Colonic mucosa (tissue), 4 donors: ENCODE results near the gene JPH2. TPM values are rescaled to one million over a fixed set of nuclear protein-coding genes. Genes with fewer than 3 reads are reported as not detected.
A peak's percentile ranks its signal among the peaks of the same experiment; 100 is the strongest.
"Not testable (repeated sequence)": the region's sequence is repeated elsewhere in the genome, so short reads cannot be mapped to it uniquely, and the experiment has no call there.

Experiments used
- DNase-seq: peaks from one replicate; pipeline ENCODE4 v3.0.0-alpha.2; 2020
- H3K27ac ChIP-seq: fragments of 200-600 bp; one replicate; pipeline ENCODE4 v1.8.0; 2021
- H3K27me3 ChIP-seq: fragments of 200-600 bp; one replicate; pipeline ENCODE4 v1.8.0; 2021
- H3K36me3 ChIP-seq: fragments of 200-600 bp; one replicate; pipeline ENCODE4 v1.8.0; 2021
- H3K4me1 ChIP-seq: fragments of 200-600 bp; one replicate; pipeline ENCODE4 v1.8.0; 2021; ENCODE audit warnings: mild to moderate bottlenecking
- H3K4me3 ChIP-seq: fragments of 200-600 bp; one replicate; pipeline ENCODE4 v1.8.0; 2021
- H3K9ac ChIP-seq, 2 donors: one replicate each; pipeline ENCODE4 v1.7.0; 2013; ENCODE audit warnings: control low read depth in 2 of 2, low read depth in 2 of 2, low read length in 2 of 2
- H3K9me3 ChIP-seq: fragments of 200-600 bp; one replicate; pipeline ENCODE4 v1.8.0; 2021
- CTCF ChIP-seq: fragments of 200-600 bp; IDR thresholded peaks from one replicate; pipeline ENCODE4 v1.8.0; 2022; ENCODE audit warnings: antibody characterized with exemption, mild to moderate bottlenecking
- intact Hi-C: fragments of 100-400 bp; cut with DNase I; formaldehyde crosslinking; loops from one replicate; pipeline ENCODE4 v1.14.1; 2022
- total RNA-seq, 2 donors: library from RNA; stranded (reverse); fragmentation: NEBNext Ultra II Directional in 1 of 2; extraction: Animal tissue kit (Norgen Biotek cat#: 25700) in 1 of 2; gene quantifications; one replicate each; pipeline ENCODE4 v1.2.1, GENCODE V29; 2021
- donor health status: healthy.
- donor health status: DM: no; HTN: no; CAD: no.
- donor health status: DM: no; HTN: no; CAD: no.

Gene JPH2
- total RNA-seq, result 10 to 100 TPM in 1 of 2 donors, 1 to 10 TPM in 1; 1.3 to 13.8 TPM

- Histone ChIP-seq H3K9me3 (no peaks in the 10 kb centered on the region), H3K4me1 (no peaks in the 10 kb centered on the region), H3K9ac (peak within 1 kb of the TSS; percentile 26 to 66), H3K27me3 (no peaks in the 10 kb centered on the region), H3K27ac (peak within 1 kb of the TSS; percentile 47), H3K4me3 (peak within 1 kb of the TSS; percentile 35), H3K36me3 (no peaks in the 10 kb centered on the region)
- TF ChIP-seq CTCF, result no peak
- intact Hi-C loops, result loop anchor here (10.0 kb wide), 1 partner anchor 432 kb away; no protein-coding TSS in a partner anchor
- peak; percentile 64 for DNase-seq
Observed at GRCh38 chr20:44187054-44187771, at the start of gene JPH2. Gene JPH2, minus strand, starts transcription at chr20:44187188. Its CDS starts 483 bp downstream, at chr20:44186705.

- H3K27me3 ChIP-seq, result no peaks in the 10 kb centered on the region
- no peaks in the 10 kb centered on the region for H3K4me1 ChIP-seq
- no peak overlapping the region for H3K4me3 ChIP-seq
- no peak overlapping the region for H3K27ac ChIP-seq
- TF ChIP-seq CTCF, result no peak
- no peak for DNase-seq
- no peaks in the 10 kb centered on the region for H3K9me3 ChIP-seq
- no peaks in the 10 kb centered on the region for H3K36me3 ChIP-seq
- intact Hi-C loops, result no loop called here
- H3K9ac ChIP-seq, result no peak overlapping the region
Observed at GRCh38 chr20:44235702-44236101, 48.7 kb upstream of the JPH2 start.

GRCh38 chr20:44234566-44235317, 47.8 kb upstream of the JPH2 start:
- intact Hi-C loops, result no loop called here
- Histone ChIP-seq H3K4me1 (no peaks in the 10 kb centered on the region), H3K4me3 (no peak overlapping the region), H3K27ac (no peak overlapping the region), H3K9ac (no peak overlapping the region), H3K9me3 (no peaks in the 10 kb centered on the region), H3K36me3 (no peaks in the 10 kb centered on the region), H3K27me3 (no peaks in the 10 kb centered on the region)
- no peak for TF ChIP-seq CTCF
- no peak for DNase-seq

- no peaks in the 10 kb centered on the region for H3K27me3 ChIP-seq
- no peak overlapping the region for H3K27ac ChIP-seq
- no peaks in the 10 kb centered on the region for H3K9me3 ChIP-seq
- no peak overlapping the region for H3K9ac ChIP-seq
- no peaks in the 10 kb centered on the region for H3K4me1 ChIP-seq
- H3K36me3 ChIP-seq, result no peaks in the 10 kb centered on the region
- DNase-seq, result no peak
- intact Hi-C loops, result no loop called here
- no peak overlapping the region for H3K4me3 ChIP-seq
- TF ChIP-seq CTCF, result no peak
Observed at GRCh38 chr20:44233436-44234016, 46.5 kb upstream of the JPH2 start.

GRCh38 chr20:44232469-44232856, 45.5 kb upstream of the JPH2 start:
- H3K27me3 ChIP-seq, H3K27ac ChIP-seq: not testable (repeated sequence)

More at GRCh38 chr20:44232469-44232856, 45.5 kb upstream of the JPH2 start:
- H3K4me1 ChIP-seq, DNase-seq, H3K36me3 ChIP-seq, H3K4me3 ChIP-seq, H3K9me3 ChIP-seq, H3K9ac ChIP-seq, intact Hi-C loops: not testable (repeated sequence)
